Thoracic aorta (tissue), 2 donors: Measurements from ENCODE around the gene RAPGEFL1. TPM values are rescaled to one million over a fixed set of nuclear protein-coding genes. Genes with fewer than 3 reads are reported as not detected.

Source experiments
- ATAC-seq: fragments of 150-250 bp; one replicate; pipeline ENCODE4 v1.8.0; 2017; ENCODE audit warnings: low read depth; ENCODE audit not compliant: insufficient number of reproducible peaks, low FRiP score
- DNase-seq: peaks from one replicate; pipeline ENCODE4 v3.0.0-alpha.2; 2020; ENCODE audit warnings: low spot score
- H3K27ac ChIP-seq, 2 donors: fragments of 200-600 bp; sonication (generic); 1 replicate in 1 of 2; 2 replicates in 1 of 2; pipeline ENCODE4 v1.5.1; 2016; ENCODE audit warnings: mild to moderate bottlenecking in 2 of 2, moderate library complexity in 2 of 2
- H3K27me3 ChIP-seq: fragments of 200-600 bp; sonication (generic); replicated peaks from 2 replicates; pipeline ENCODE4 v1.6.0; 2016; ENCODE audit warnings: mild to moderate bottlenecking; ENCODE audit not compliant: insufficient read depth
- H3K36me3 ChIP-seq: fragments of 200-600 bp; sonication (generic); one replicate; pipeline ENCODE4 v1.5.1; 2016
- H3K4me1 ChIP-seq, 2 donors: fragments of 200-600 bp; sonication (generic); 1 replicate in 1 of 2; 2 replicates in 1 of 2; pipeline versions ENCODE4 v1.5.1 to v1.6.0; 2016; ENCODE audit warnings: low read depth in 2 of 2, mild to moderate bottlenecking in 1 of 2; ENCODE audit not compliant: control insufficient read depth in 1 of 2
- H3K4me3 ChIP-seq: fragments of 200-600 bp; sonication (generic); 2 replicates; pipeline ENCODE4 v1.5.1; 2016; ENCODE audit warnings: mild to moderate bottlenecking
- H3K9me3 ChIP-seq: fragments of 200-600 bp; sonication (generic); 2 replicates; pipeline ENCODE4 v1.5.1; 2016
- CTCF ChIP-seq: fragments of 200-600 bp; sonication (generic); IDR thresholded peaks from one replicate; pipeline ENCODE4 v1.5.1; 2019; ENCODE audit warnings: antibody characterized with exemption
- total RNA-seq, 2 donors: library from RNA; depleted of rRNA; stranded (reverse); fragments of >200 nt; gene quantifications; one replicate each; pipeline versions ENCODE4 v1.1.0 to v1.2.3, GENCODE V29; 2016

RAPGEFL1 gene
- total RNA-seq: 10 to 100 TPM in 1 of 2 donors, 1 to 10 TPM in 1; 7.3 to 21.7 TPM

GRCh38 chr17:40177275-40177874 is at the start of gene RAPGEFL1:
RAPGEFL1 (plus strand) TSS chr17:40177470; CDS start chr17:40177862, 392 bp downstream.
- no peaks in the 10 kb centered on the region for H3K9me3 ChIP-seq
- ATAC-seq (no peak), DNase-seq (peak; percentile 35)
- H3K27ac ChIP-seq: no peak within 1 kb of the TSS
- H3K27me3 ChIP-seq: no peaks in the 10 kb centered on the region
- H3K4me3 ChIP-seq: peak within 1 kb of the TSS; percentile 73
- TF ChIP-seq CTCF: no peak
- peaks cover under 1% of the 10 kb centered on the region for H3K36me3 ChIP-seq
- peaks cover 3 to 9% of the 10 kb centered on the region in 2 donors for H3K4me1 ChIP-seq

- no peak for TF ChIP-seq CTCF
- H3K9me3 ChIP-seq: no peaks in the 10 kb centered on the region
- no peak overlapping the region for H3K27ac ChIP-seq
- DNase-seq (no peak), ATAC-seq (no peak)
- peaks cover 43% of the 10 kb centered on the region for H3K36me3 ChIP-seq
- H3K4me1 ChIP-seq: peaks cover 8 to 14% of the 10 kb centered on the region in 2 donors
- H3K4me3 ChIP-seq: no peak overlapping the region
- no peaks in the 10 kb centered on the region for H3K27me3 ChIP-seq
Measured at GRCh38 chr17:40129498-40129897, 47.8 kb upstream of the RAPGEFL1 start.

GRCh38 chr17:40130352-40131042 is 46.8 kb upstream of the RAPGEFL1 start:
- H3K27ac ChIP-seq: no peak overlapping the region
- DNase-seq: no peak
- no peak for ATAC-seq
- no peaks in the 10 kb centered on the region for H3K27me3 ChIP-seq
- TF ChIP-seq CTCF: no peak
- peaks cover 49% of the 10 kb centered on the region for H3K36me3 ChIP-seq
- no peaks in the 10 kb centered on the region for H3K9me3 ChIP-seq
- no peak overlapping the region for H3K4me3 ChIP-seq
- H3K4me1 ChIP-seq: peaks cover under 1 to 4% of the 10 kb centered on the region in 2 donors

GRCh38 chr17:40134184-40134583 is 43.1 kb upstream of the RAPGEFL1 start:
- Histone ChIP-seq H3K4me1 (peaks cover 4 to 11% of the 10 kb centered on the region in 2 donors), H3K27ac (no peak overlapping the region), H3K9me3 (no peaks in the 10 kb centered on the region), H3K36me3 (peaks cover 47% of the 10 kb centered on the region), H3K4me3 (no peak overlapping the region), H3K27me3 (no peaks in the 10 kb centered on the region)
- no peak for TF ChIP-seq CTCF
- no peak for DNase-seq
- no peak for ATAC-seq

GRCh38 chr17:40135817-40136216 is 41.5 kb upstream of the RAPGEFL1 start:
- H3K4me1 ChIP-seq: peaks cover 8 to 17% of the 10 kb centered on the region in 2 donors
- DNase-seq (no peak), ATAC-seq (no peak)
- H3K4me3 ChIP-seq: no peak overlapping the region
- no peaks in the 10 kb centered on the region for H3K9me3 ChIP-seq
- peaks cover 34% of the 10 kb centered on the region for H3K36me3 ChIP-seq
- H3K27ac ChIP-seq: peak overlapping the region in 1 of 2 donors; percentile 7
- no peak for TF ChIP-seq CTCF
- H3K27me3 ChIP-seq: no peaks in the 10 kb centered on the region
